ENCODE data around the gene ASB8.
"Not testable (repeated sequence)": the region's sequence is repeated elsewhere in the genome, so short reads cannot be mapped to it uniquely, and the experiment has no call there.

ASB8 gene

GRCh38 chr12:48131517-48131916 is 25.8 kb downstream of the ASB8 start:
- Mint-ChIP-seq H3K36me3 (peaks cover 16% of the 10 kb centered on the region), H3K9me3 (no peaks in the 10 kb centered on the region), H3K4me1 (no peaks in the 10 kb centered on the region), H3K4me3 (no peak overlapping the region), H3K27ac (no peak overlapping the region)
- DNase-seq (ENCODE audit: low spot score in 2 of 2) (no peak), ATAC-seq (no peak)

- no peaks in the 10 kb centered on the region for H3K9me3 Mint-ChIP-seq
- no peak overlapping the region for H3K4me3 Mint-ChIP-seq
- no peak overlapping the region for H3K27ac Mint-ChIP-seq
- H3K36me3 Mint-ChIP-seq = peaks cover 12% of the 10 kb centered on the region
- H3K4me1 Mint-ChIP-seq = no peaks in the 10 kb centered on the region
- ATAC-seq (no peak), DNase-seq (ENCODE audit: low spot score in 2 of 2) (no peak)
These were observed 27.9 kb downstream of the ASB8 start for GRCh38 chr12:48129376-48129775.

GRCh38 chr12:48128800-48129199 is 28.5 kb downstream of the ASB8 start:
- no peak overlapping the region for H3K4me3 Mint-ChIP-seq
- no peaks in the 10 kb centered on the region for H3K4me1 Mint-ChIP-seq
- DNase-seq (ENCODE audit: low spot score in 2 of 2) (no peak), ATAC-seq (no peak)
- H3K27ac Mint-ChIP-seq = no peak overlapping the region
- H3K36me3 Mint-ChIP-seq = peaks cover 12% of the 10 kb centered on the region
- no peaks in the 10 kb centered on the region for H3K9me3 Mint-ChIP-seq

- H3K27ac Mint-ChIP-seq = peak overlapping the region; percentile 18
- ATAC-seq = no peak
- peaks cover 19% of the 10 kb centered on the region for H3K36me3 Mint-ChIP-seq
- DNase-seq (ENCODE audit: low spot score in 2 of 2) = no peak
- no peak overlapping the region for H3K4me3 Mint-ChIP-seq
- no peaks in the 10 kb centered on the region for H3K4me1 Mint-ChIP-seq
- no peaks in the 10 kb centered on the region for H3K9me3 Mint-ChIP-seq
These were observed 30.2 kb downstream of the ASB8 start for GRCh38 chr12:48126953-48127630.

GRCh38 chr12:48125985-48126384 is 31.3 kb downstream of the ASB8 start:
- Mint-ChIP-seq H3K4me1 (no peaks in the 10 kb centered on the region), H3K9me3 (no peaks in the 10 kb centered on the region), H3K36me3 (peaks cover 19% of the 10 kb centered on the region), H3K27ac (no peak overlapping the region), H3K4me3 (no peak overlapping the region)
- no peak for DNase-seq (ENCODE audit: low spot score in 2 of 2)
- ATAC-seq = no peak

- not testable (repeated sequence) for H3K27ac Mint-ChIP-seq; H3K4me3 Mint-ChIP-seq; DNase-seq (ENCODE audit: low spot score in 2 of 2); ATAC-seq; H3K4me1 Mint-ChIP-seq; H3K9me3 Mint-ChIP-seq
- peaks cover 18% of the 10 kb centered on the region for H3K36me3 Mint-ChIP-seq
These were observed 31.8 kb downstream of the ASB8 start for GRCh38 chr12:48125542-48125941.

- Mint-ChIP-seq H3K4me3 (no peak overlapping the region), H3K4me1 (peaks cover 7% of the 10 kb centered on the region), H3K36me3 (peaks cover 12% of the 10 kb centered on the region), H3K9me3 (no peaks in the 10 kb centered on the region), H3K27ac (no peak overlapping the region)
- no peak for ATAC-seq
- no peak for DNase-seq (ENCODE audit: low spot score in 2 of 2)
These were observed 34.1 kb downstream of the ASB8 start for GRCh38 chr12:48123169-48123568.

- ATAC-seq = no peak
- Mint-ChIP-seq H3K9me3 (no peaks in the 10 kb centered on the region), H3K4me3 (no peak overlapping the region), H3K27ac (no peak overlapping the region), H3K36me3 (peaks cover 10% of the 10 kb centered on the region), H3K4me1 (peaks cover 7% of the 10 kb centered on the region)
- no peak for DNase-seq (ENCODE audit: low spot score in 2 of 2)
These were observed 35.1 kb downstream of the ASB8 start for GRCh38 chr12:48122065-48122834.

GRCh38 chr12:48121522-48121921 is 35.8 kb downstream of the ASB8 start:
- Mint-ChIP-seq H3K9me3 (no peaks in the 10 kb centered on the region), H3K4me3 (no peak overlapping the region), H3K4me1 (peaks cover 7% of the 10 kb centered on the region), H3K36me3 (peaks cover 7% of the 10 kb centered on the region), H3K27ac (no peak overlapping the region)
- ATAC-seq = no peak
- DNase-seq (ENCODE audit: low spot score in 2 of 2) = no peak

GRCh38 chr12:48119834-48120195 is 37.5 kb downstream of the ASB8 start:
- DNase-seq (ENCODE audit: low spot score in 2 of 2) (no peak), ATAC-seq (no peak)
- Mint-ChIP-seq H3K27ac (peak overlapping the region; percentile 87), H3K9me3 (no peaks in the 10 kb centered on the region), H3K36me3 (peaks cover 7% of the 10 kb centered on the region), H3K4me3 (peak overlapping the region; percentile 95), H3K4me1 (peaks cover 7% of the 10 kb centered on the region)

- peak; percentile 36 to 66 for DNase-seq (ENCODE audit: low spot score in 2 of 2)
These were observed 38.1 kb downstream of the ASB8 start, which contains the start of gene PFKM for GRCh38 chr12:48119078-48119833. Gene PFKM (plus strand): TSS chr12:48119364. CDS start chr12:48122775, 3,411 bp downstream.

GRCh38 chr12:48118284-48118871 is 38.9 kb downstream of the ASB8 start:
- Mint-ChIP-seq H3K9me3 (no peaks in the 10 kb centered on the region), H3K27ac (peak overlapping the region; percentile 87), H3K4me1 (peaks cover 7% of the 10 kb centered on the region), H3K4me3 (peak overlapping the region; percentile 95), H3K36me3 (peaks cover 6% of the 10 kb centered on the region)
- DNase-seq (ENCODE audit: low spot score in 2 of 2) (no peak), ATAC-seq (no peak)

More at GRCh38 chr12:48119078-48119833, 38.1 kb downstream of the ASB8 start, which contains the start of gene PFKM:
- peak; percentile 99 for ATAC-seq
- Mint-ChIP-seq H3K4me3 (peak within 1 kb of the TSS; percentile 95), H3K9me3 (no peaks in the 10 kb centered on the region), H3K27ac (peak within 1 kb of the TSS; percentile 87), H3K36me3 (peaks cover 7% of the 10 kb centered on the region), H3K4me1 (peaks cover 7% of the 10 kb centered on the region)

- Mint-ChIP-seq H3K27ac (no peak overlapping the region), H3K9me3 (no peaks in the 10 kb centered on the region), H3K4me1 (peaks cover 7% of the 10 kb centered on the region), H3K36me3 (no peaks in the 10 kb centered on the region), H3K4me3 (no peak overlapping the region)
- ATAC-seq = no peak
- no peak for DNase-seq (ENCODE audit: low spot score in 2 of 2)
These were observed 41.4 kb downstream of the ASB8 start for GRCh38 chr12:48115957-48116356.

- H3K4me3 Mint-ChIP-seq; H3K36me3 Mint-ChIP-seq; ATAC-seq; H3K9me3 Mint-ChIP-seq; H3K27ac Mint-ChIP-seq; DNase-seq (ENCODE audit: low spot score in 2 of 2): not testable (repeated sequence)
- H3K4me1 Mint-ChIP-seq = peaks cover 19% of the 10 kb centered on the region
These were observed 46.0 kb downstream of the ASB8 start for GRCh38 chr12:48111312-48111693.

GRCh38 chr12:48110691-48111311 is 46.5 kb downstream of the ASB8 start:
- H3K27ac Mint-ChIP-seq = no peak overlapping the region
- H3K9me3 Mint-ChIP-seq = no peaks in the 10 kb centered on the region
- peaks cover 10% of the 10 kb centered on the region for H3K36me3 Mint-ChIP-seq
- H3K4me1 Mint-ChIP-seq = peaks cover 20% of the 10 kb centered on the region
- ATAC-seq (no peak), DNase-seq (ENCODE audit: low spot score in 2 of 2) (no peak)
- H3K4me3 Mint-ChIP-seq = no peak overlapping the region

All from stimulated activated effector memory CD8-positive, alpha-beta T cell treated with anti-CD3 and anti-CD28 coated beads, Interleukin-12 subunit alpha, Interleukin-12 subunit beta, amount 100 ng/mL, for 72 hours (primary cell).